Cardiac ventricle fibroblast (primary cell): ENCODE measurements around the gene CFAP298. TPM values are rescaled to one million over a fixed set of nuclear protein-coding genes. Genes with fewer than 3 reads are reported as not detected.

Source experiments
- total RNA-seq: library from RNA; depleted of rRNA; stranded (reverse); fragments of >200 nt; gene quantifications from 2 replicates; pipeline ENCODE4 v1.2.3, GENCODE V29; 2015

Gene CFAP298, protein sequence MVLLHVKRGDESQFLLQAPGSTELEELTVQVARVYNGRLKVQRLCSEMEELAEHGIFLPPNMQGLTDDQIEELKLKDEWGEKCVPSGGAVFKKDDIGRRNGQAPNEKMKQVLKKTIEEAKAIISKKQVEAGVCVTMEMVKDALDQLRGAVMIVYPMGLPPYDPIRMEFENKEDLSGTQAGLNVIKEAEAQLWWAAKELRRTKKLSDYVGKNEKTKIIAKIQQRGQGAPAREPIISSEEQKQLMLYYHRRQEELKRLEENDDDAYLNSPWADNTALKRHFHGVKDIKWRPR
- 15.4 and 20.2 TPM in 2 replicates for total RNA-seq

DNA sequence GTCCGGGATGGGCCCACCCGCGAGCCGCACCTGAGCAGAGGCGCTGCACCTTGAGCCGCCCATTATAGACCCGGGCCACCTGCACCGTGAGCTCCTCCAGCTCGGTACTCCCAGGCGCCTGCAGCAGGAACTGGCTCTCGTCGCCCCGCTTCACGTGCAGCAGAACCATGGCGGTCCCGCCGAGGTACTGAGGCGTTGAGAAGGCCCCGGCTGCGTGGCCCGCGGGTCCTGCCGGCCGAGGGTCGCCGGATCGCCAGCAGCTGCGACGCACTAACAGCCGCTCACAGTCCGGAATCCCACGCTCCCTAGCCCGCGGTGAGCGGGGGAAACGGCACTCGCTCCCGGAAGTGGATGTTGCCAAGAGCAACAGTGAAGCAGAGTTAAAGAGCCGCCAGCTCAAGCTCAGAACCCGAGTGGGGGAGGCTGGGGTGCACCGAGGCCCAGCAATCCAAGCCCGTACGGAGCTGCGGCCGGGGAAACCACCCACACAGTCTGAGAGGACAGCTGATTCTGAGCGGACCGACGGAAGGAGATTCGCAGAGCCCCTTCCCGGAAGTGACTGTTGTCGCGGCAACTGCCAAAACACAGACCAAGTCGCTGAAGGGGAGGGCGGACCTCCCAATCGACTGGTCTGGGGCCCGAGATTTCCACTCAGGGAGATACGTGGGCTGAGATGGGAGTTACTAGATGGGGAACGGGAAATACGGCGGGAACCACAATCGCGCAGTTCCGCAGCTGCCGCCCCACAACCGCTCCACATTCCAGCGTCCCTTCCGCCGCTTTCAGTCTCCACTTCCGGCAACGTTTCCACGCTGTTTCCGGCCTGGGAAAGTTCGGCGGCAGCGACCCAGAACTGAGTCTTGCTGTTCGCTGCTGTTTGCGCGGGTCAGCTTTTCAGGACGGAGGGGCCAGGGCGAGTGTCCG lies at the start of gene CFAP298:
Gene CFAP298, minus strand, starts transcription at position 303 of the 924 bp plus-strand sequence. Its CDS starts 134 bp downstream, at position 169.

DNA sequence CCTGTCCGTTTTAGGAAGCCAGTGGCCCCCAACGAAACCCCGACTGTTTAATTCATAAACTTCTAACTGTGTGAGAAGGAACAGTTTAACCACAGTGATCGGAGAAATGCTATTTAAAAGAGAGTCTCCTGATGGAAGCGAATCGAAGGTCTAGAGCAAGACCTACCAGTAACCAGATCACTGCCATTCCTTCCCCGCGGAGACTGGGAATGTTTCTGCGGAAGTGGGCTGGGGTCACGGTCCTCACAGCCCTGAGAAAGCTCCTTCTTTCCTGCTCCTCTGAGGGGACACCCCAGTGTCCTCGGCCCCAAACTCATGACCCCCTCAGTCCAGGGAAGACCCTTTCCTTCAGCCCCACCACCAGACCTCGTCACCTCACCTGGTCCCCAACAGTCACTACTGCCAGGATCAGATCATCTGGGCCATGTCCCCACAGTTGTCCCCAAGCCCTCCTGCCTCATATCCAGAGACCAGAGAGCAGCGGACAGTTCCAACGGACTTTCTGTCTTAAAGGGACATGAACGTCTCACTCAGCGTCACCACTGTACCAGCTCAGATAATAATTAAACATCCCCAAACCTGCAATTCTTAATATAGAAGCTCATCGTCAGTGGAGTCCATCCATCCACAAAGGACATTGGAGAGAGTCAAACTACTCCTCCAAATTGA lies 27.0 kb downstream of the CFAP298 start, which contains the start of gene TCP10L:
Gene TCP10L, minus strand, starts transcription at position 482 of the 669 bp plus-strand sequence. CDS start 1,219 bp downstream, outside the sequence.

Other genes with a start within 250 kb of the CFAP298 start
- gene URB1, start 219.4 kb downstream of the CFAP298 start, total RNA-seq, result 17.4 and 18.7 TPM in 2 replicates
- 25.0 and 26.0 TPM in 2 replicates for gene EVA1C, start 199.7 kb downstream of the CFAP298 start, total RNA-seq
- gene TCP10L, start 26.9 kb downstream of the CFAP298 start, total RNA-seq, result 0.68 TPM in 1 of 2 replicates, not detected in the other
- 5.8 and 5.9 TPM in 2 replicates for gene SYNJ1, start 115.6 kb upstream of the CFAP298 start, total RNA-seq
- gene PAXBP1, start 159.4 kb upstream of the CFAP298 start, total RNA-seq, result 8.5 and 9.2 TPM in 2 replicates